ENCODE data around the gene IP6K3.

IP6K3 gene

GRCh38 chr6:33720998-33721397 lies 25.7 kb downstream of the IP6K3 start:
- DNase-seq, result peak; percentile 64

GRCh38 chr6:33719326-33719987 lies 27.2 kb downstream of the IP6K3 start:
- DNase-seq, result no peak

GRCh38 chr6:33718713-33719112 lies 28.0 kb downstream of the IP6K3 start:
- DNase-seq, result no peak

DNA sequence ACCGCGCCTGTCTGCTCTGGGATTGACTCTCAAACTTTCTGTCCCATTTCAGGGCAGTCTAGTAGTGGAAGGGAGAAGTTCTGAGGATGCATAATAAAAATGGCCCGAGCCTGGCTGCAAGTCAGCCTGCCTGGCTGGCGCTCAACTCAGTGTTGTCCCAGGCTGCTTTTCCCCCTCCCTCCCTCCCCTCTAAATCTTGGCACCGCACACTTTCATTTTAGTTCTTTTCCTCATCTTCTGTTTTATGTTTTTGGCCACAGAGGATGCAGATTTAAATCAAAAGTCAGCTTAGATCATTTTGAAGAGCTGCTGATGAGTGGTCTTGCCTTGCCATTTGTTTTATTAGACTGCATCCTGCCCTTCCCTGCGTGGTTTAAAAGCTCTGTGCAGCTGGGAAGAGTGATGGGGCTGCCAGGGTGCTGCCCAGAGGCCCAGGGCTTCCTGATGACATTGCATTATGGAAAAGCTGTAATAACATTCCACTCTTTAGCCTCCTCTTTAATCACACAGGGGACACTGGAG lies 28.7 kb downstream of the IP6K3 start:
- DNase-seq, result no peak

- no peak for DNase-seq
Observed at GRCh38 chr6:33716890-33717632, 29.6 kb downstream of the IP6K3 start.

- DNase-seq, result peak; percentile 59
Observed at GRCh38 chr6:33716379-33716778, 30.3 kb downstream of the IP6K3 start.

DNA sequence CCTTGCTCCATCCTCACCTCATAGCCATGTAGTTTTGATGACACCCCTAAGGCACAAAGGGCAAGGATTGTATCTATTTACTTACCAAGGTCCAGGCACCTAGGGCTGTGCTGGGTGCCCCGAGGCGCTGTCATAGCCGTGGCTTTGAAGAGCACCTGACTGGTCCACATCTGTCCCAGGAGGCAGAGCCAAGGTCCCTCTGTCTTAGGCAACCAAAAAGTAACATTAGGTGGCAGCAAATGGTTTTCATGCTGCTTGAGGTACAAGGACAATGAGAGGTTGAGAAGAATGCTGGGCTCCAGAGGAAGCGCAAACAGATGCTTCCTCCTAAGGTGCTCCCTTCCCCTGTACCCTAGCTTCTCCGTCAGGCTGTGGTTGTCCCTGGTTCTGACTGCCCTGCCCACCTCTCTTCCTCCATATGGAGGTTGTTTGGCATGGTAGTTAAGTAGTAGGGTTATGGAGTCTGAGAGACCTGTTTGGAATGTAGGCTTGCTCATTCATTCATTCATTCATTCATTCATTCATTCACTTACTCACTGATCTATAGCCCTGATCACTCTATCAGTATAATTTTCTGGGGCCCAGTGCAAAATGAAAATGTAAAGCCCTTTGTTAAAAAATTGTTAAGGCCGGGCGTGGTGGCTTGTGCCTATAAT lies 32.2 kb downstream of the IP6K3 start:
- no peak for DNase-seq

DNA sequence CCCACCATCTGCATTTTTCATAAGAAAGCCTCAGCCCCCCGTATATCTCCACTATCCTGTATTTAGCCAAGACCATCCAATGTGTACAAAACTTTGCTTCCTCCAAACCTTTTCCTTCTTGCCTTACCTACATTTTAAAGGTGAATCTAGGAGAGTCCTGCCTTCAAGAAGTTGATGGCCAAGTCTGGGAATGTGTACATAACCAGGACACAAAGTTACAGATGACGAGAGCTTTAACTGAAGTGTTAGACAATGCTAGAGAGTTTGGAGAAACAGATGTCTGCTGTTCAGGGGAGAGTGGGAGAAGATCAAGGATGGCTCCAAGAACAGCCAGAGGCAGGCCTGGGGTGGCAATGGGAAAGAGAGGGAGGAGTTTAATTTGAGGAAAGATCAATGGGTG lies 32.9 kb downstream of the IP6K3 start:
- no peak for DNase-seq

- DNase-seq, result no peak
Observed at GRCh38 chr6:33712914-33713313, 33.8 kb downstream of the IP6K3 start.

- peak; percentile 97 for DNase-seq
Observed at GRCh38 chr6:33711140-33712129, 35.3 kb downstream of the IP6K3 start, which contains the start of gene UQCC2. Gene UQCC2 (minus strand): TSS chr6:33711700. CDS start chr6:33711686, 14 bp downstream.

DNA sequence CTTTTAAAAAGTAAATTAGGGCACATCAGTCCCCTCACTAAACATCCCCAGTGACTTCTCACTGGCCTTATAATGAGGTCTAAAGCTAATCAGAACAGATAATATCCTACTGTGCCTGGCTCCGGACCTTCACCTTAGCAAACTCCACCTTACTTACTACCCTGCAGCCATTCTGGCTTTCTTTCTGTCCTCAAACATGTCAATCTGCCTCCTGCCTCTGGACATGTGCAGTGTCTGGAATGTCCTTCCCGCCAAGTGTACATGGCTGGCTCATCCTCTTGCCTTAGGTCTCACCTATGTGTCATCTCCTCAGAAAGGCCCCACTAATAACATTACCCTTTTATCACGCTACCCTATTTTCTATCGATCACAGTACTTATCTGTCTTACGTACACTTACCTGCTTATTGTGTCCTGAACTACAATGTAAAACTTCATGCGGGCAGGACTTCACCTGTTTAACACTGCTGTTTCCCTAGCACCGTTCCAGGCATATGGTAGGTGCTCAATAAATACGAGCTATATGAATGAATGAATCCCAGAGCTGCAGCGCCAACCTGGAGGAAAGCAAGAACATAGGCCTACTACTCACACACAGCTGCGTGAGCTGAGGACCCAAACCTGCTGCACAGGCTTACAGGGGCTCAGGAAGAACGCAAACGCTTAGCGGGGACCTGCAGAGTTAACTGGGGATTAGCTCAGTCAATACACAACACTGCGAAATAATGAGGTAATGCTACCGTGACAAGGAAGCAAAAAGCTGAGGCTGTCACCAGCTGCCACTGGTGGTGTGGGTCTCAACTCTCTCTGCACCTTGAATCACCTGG lies 36.2 kb downstream of the IP6K3 start:
- DNase-seq, result no peak

GRCh38 chr6:33709605-33710295 lies 37.0 kb downstream of the IP6K3 start:
- DNase-seq, result no peak

GRCh38 chr6:33708516-33709204 lies 38.0 kb downstream of the IP6K3 start:
- DNase-seq, result no peak

GRCh38 chr6:33707771-33708170 lies 38.9 kb downstream of the IP6K3 start:
- no peak for DNase-seq

DNA sequence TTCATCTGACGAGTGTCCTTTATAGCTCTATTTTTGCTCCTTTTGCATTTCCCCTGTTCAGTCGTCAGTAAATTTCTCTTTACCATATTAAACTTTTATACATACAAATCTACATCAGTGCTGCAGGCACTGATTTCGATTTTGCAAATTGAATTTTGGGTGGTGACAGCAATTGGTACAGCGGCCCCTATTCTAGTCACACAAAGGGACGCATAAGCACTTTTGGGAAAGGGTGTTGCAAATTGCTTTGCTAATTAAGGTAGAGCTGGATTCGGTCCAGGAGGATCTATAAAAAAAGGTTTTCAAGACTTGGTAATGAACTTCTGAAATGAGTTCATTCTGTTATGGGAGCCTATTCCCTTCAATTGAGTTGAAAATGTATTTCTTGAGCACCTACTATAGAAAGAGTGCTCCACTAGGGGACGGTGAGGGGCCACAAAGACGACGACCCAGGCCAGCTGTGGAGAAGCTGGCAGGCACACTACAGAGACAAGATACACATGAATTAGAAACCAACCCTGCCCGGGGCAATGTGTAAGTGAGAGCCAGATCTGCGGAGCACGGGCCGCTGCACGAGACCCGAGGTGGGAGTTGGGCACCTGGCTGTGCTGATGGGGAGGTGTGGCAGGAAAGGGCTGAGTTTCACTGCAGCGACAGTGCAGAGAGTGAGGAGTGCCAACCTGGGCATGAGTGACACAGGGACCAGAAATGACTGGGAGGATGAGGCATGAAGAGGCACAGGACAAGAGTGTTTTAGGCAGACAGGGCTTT lies 40.6 kb downstream of the IP6K3 start:
- DNase-seq, result no peak

GRCh38 chr6:33705268-33705885 lies 41.3 kb downstream of the IP6K3 start:
- no peak for DNase-seq

GRCh38 chr6:33704215-33705066 lies 42.3 kb downstream of the IP6K3 start:
- DNase-seq, result no peak

Data from COR-L47 (cell line).